GM10847 (cell line): ENCODE measurements around the gene RPRML.

Experiments used
- POLR2A ChIP-seq: IDR thresholded peaks from 2 replicates; pipeline ENCODE4 v1.6.1; 2011; ENCODE audit not compliant: insufficient read length; ENCODE audit errors: extremely low read depth

The RPRML gene

GRCh38 chr17:46978489-46979146 is 435 bp downstream of the RPRML start:
- TF ChIP-seq POLR2A: no peak

- TF ChIP-seq POLR2A: no peak
Observed at GRCh38 chr17:46977750-46978488, 1.1 kb downstream of the RPRML start.

GRCh38 chr17:46977348-46977747 is 1.7 kb downstream of the RPRML start:
- TF ChIP-seq POLR2A: no peak

GRCh38 chr17:46976626-46977270 is 2.3 kb downstream of the RPRML start:
- no peak for TF ChIP-seq POLR2A

- no peak for TF ChIP-seq POLR2A
Observed at GRCh38 chr17:46975287-46975686, 3.8 kb downstream of the RPRML start.

GRCh38 chr17:46974086-46974485 is 5.0 kb downstream of the RPRML start:
- TF ChIP-seq POLR2A: no peak

GRCh38 chr17:46972346-46972745 is 6.7 kb downstream of the RPRML start:
- TF ChIP-seq POLR2A: no peak

- TF ChIP-seq POLR2A: no peak
Observed at GRCh38 chr17:46971647-46972300, 7.3 kb downstream of the RPRML start.

GRCh38 chr17:46968896-46969295 is 10.2 kb downstream of the RPRML start:
- no peak for TF ChIP-seq POLR2A

GRCh38 chr17:46968224-46968834 is 10.7 kb downstream of the RPRML start:
- no peak for TF ChIP-seq POLR2A

GRCh38 chr17:46964315-46965265 is 14.5 kb downstream of the RPRML start:
- no peak for TF ChIP-seq POLR2A

- TF ChIP-seq POLR2A: no peak
Observed at GRCh38 chr17:46963571-46963970, 15.5 kb downstream of the RPRML start.

GRCh38 chr17:46962374-46962790 is 16.7 kb downstream of the RPRML start:
- TF ChIP-seq POLR2A: no peak

- TF ChIP-seq POLR2A: no peak
Observed at GRCh38 chr17:46960152-46960551, 18.9 kb downstream of the RPRML start.
